Mesothelial cell of epicardium (in vitro differentiated cells): ENCODE data around the gene SLC44A1. TPM values are rescaled to one million over a fixed set of nuclear protein-coding genes. Genes with fewer than 3 reads are reported as not detected.
A peak's percentile ranks its signal among the peaks of the same experiment; 100 is the strongest.

Experiments used
- DNase-seq, 2 experiments: peaks; one replicate each; pipeline ENCODE4 v3.0.0; 2021; ENCODE audit warnings: low spot score in 2 of 2; ENCODE audit not compliant: unreplicated experiment in 2 of 2
- H3K27ac Mint-ChIP-seq: 2 replicates; pipeline ENCODE4 v1.8.0; 2021; ENCODE audit warnings: mixed read lengths
- H3K27me3 Mint-ChIP-seq: 2 replicates; pipeline ENCODE4 v1.8.0; 2021; ENCODE audit warnings: low read depth, mixed read lengths
- H3K36me3 Mint-ChIP-seq: 2 replicates; pipeline ENCODE4 v1.8.0; 2021; ENCODE audit warnings: mixed read lengths
- H3K4me1 Mint-ChIP-seq: 2 replicates; pipeline ENCODE4 v1.8.0; 2021; ENCODE audit warnings: mixed read lengths
- H3K4me3 Mint-ChIP-seq: 2 replicates; pipeline ENCODE4 v1.8.0; 2021; ENCODE audit warnings: mild to moderate bottlenecking, moderate library complexity, mixed read lengths
- H3K9me3 Mint-ChIP-seq: 2 replicates; pipeline ENCODE4 v1.8.0; 2021; ENCODE audit warnings: mixed read lengths
- total RNA-seq: library from RNA; stranded (reverse); gene quantifications from 3 replicates; pipeline ENCODE4 v1.2.1, GENCODE V29; 2021
- TF ChIP-seq, protein P1 (sequence below): fragments of 200-600 bp; sonication (generic); IDR thresholded peaks from one replicate; pipeline ENCODE4 v1.5.0; 2021; ENCODE audit warnings: antibody characterized with exemption; ENCODE audit not compliant: unreplicated experiment

The SLC44A1 gene
- total RNA-seq, 1 donor from 2014 or later, result 49.0 TPM

DNA sequence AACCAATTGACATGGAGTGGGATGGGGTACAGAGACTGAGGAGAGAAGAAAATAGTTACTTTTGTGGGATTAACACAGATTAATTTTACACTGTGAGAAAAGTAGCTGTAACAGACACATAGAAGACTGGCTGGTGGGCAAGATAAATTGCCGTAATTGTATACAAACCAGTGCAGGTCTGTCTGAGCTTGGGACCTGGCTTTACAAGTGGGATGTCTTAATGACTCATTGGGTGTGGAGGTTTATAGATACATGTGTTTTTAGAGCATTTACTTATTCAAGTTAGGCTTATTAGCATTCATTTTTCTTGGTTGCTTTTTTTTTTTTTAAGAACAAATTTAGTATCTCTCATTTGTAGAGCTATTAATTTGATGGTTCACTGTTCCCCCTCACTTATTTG lies 37.5 kb downstream of the SLC44A1 start:
- no peak for DNase-seq
- Mint-ChIP-seq H3K27ac (no peak overlapping the region), H3K27me3 (no peaks in the 10 kb centered on the region), H3K36me3 (no peaks in the 10 kb centered on the region), H3K9me3 (no peaks in the 10 kb centered on the region), H3K4me1 (no peaks in the 10 kb centered on the region), H3K4me3 (no peak overlapping the region)
- TF ChIP-seq, protein P1, sequence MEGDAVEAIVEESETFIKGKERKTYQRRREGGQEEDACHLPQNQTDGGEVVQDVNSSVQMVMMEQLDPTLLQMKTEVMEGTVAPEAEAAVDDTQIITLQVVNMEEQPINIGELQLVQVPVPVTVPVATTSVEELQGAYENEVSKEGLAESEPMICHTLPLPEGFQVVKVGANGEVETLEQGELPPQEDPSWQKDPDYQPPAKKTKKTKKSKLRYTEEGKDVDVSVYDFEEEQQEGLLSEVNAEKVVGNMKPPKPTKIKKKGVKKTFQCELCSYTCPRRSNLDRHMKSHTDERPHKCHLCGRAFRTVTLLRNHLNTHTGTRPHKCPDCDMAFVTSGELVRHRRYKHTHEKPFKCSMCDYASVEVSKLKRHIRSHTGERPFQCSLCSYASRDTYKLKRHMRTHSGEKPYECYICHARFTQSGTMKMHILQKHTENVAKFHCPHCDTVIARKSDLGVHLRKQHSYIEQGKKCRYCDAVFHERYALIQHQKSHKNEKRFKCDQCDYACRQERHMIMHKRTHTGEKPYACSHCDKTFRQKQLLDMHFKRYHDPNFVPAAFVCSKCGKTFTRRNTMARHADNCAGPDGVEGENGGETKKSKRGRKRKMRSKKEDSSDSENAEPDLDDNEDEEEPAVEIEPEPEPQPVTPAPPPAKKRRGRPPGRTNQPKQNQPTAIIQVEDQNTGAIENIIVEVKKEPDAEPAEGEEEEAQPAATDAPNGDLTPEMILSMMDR, result no peak

DNA sequence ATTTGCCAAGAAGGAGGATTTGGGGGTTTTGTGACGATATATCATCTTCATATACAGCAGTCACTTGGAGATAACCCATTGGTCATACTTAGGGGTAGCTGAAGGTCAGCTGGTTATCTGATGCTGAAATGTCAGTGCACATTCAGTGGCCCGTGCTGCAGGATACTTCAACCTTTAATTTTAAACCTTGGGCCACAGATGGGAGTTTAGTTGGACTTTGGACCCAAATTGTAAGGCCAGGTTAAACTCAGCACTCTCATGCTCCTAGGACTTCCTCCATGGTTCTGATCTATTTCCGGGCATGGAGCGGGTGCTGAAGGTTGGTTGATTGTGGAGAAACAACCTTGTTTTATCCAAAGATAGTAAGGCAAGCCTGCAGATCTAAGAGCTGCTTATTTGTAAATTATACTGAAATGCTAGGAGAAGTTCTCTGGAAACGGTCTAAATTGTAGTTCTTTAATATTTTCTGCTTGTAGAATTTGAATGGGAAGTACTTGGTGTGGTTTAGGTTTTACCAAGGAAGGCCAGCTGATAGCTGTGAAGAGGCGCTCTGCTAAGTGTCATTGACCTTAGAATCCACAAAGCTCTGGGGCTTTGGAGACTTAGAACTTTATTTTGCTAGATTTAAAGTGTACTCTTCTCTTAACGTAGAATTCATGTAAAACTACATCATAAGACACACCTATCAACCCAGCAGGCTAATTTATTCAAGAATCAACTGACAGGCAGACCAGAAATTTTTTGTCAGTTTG lies 38.6 kb downstream of the SLC44A1 start:
- no peaks in the 10 kb centered on the region for H3K36me3 Mint-ChIP-seq
- no peaks in the 10 kb centered on the region for H3K9me3 Mint-ChIP-seq
- H3K27me3 Mint-ChIP-seq, result no peaks in the 10 kb centered on the region
- no peaks in the 10 kb centered on the region for H3K4me1 Mint-ChIP-seq
- TF ChIP-seq, protein P1, result no peak
- H3K27ac Mint-ChIP-seq, result no peak overlapping the region
- DNase-seq, result no peak
- no peak overlapping the region for H3K4me3 Mint-ChIP-seq

DNA sequence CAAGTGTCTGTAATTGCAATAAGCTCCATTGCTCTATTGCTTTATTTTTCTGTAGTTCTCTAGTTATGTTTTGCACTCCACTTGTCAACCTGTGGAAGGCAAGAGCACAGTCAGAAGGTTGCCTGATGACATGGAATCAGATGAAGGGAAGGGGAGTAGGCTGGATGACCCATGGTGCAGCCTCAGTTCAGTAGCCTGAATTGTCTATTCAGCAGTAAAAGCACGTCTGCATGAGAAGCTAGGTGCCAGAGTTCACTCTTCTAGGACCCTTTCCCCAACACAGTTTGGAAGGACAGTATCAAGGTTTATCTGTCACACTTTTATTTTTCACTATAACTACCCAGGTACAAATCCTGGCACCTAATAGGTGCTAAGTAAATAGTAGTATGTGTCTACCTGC lies 39.3 kb downstream of the SLC44A1 start:
- Mint-ChIP-seq H3K4me3 (no peak overlapping the region), H3K9me3 (no peaks in the 10 kb centered on the region), H3K27me3 (no peaks in the 10 kb centered on the region), H3K36me3 (no peaks in the 10 kb centered on the region), H3K27ac (no peak overlapping the region), H3K4me1 (no peaks in the 10 kb centered on the region)
- TF ChIP-seq, protein P1, result no peak
- DNase-seq, result no peak

DNA sequence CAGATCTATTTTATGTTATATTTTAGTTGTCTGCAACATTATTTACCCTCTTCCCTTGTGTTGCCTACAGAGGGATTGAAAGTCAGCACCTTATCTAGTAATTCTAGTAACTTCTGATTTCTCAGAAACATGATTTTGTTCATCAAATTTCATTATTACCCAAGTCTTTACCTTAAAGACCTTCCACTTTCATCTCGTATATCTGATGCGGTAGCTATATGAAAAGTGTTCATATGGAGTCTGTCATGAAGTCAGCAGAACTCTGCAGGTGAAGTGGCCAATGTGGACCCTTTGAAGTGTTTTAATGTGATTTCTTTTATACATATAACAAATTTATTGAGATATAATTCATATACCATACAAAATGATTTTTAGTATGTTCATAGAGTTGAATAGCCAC lies 40.0 kb downstream of the SLC44A1 start:
- H3K4me1 Mint-ChIP-seq, result no peaks in the 10 kb centered on the region
- no peaks in the 10 kb centered on the region for H3K27me3 Mint-ChIP-seq
- no peak overlapping the region for H3K27ac Mint-ChIP-seq
- TF ChIP-seq, protein P1, result no peak
- H3K36me3 Mint-ChIP-seq, result no peaks in the 10 kb centered on the region
- no peaks in the 10 kb centered on the region for H3K9me3 Mint-ChIP-seq
- no peak for DNase-seq
- no peak overlapping the region for H3K4me3 Mint-ChIP-seq

DNA sequence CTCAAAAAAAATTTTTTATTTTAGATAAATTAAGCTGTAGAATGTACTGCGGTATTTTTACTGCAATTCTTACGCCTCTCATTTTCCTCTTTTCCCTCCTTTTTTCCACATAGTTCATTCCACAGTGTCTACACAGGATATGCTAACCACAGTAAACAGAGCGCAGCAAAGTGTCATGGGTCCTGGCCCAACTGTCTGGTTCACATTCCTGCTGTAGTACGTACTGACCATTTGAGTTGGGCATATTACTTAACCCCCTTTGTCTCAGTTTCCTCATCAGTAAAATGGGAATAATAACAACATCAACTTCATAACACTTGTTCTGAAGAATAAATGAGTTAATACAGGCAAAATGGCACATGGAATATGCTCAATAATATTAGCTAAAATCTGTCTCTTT lies 41.6 kb downstream of the SLC44A1 start:
- no peak overlapping the region for H3K4me3 Mint-ChIP-seq
- H3K36me3 Mint-ChIP-seq, result no peaks in the 10 kb centered on the region
- H3K4me1 Mint-ChIP-seq, result peaks cover 12% of the 10 kb centered on the region
- no peak overlapping the region for H3K27ac Mint-ChIP-seq
- no peaks in the 10 kb centered on the region for H3K27me3 Mint-ChIP-seq
- H3K9me3 Mint-ChIP-seq, result no peaks in the 10 kb centered on the region
- TF ChIP-seq, protein P1, result no peak
- DNase-seq, result no peak

DNA sequence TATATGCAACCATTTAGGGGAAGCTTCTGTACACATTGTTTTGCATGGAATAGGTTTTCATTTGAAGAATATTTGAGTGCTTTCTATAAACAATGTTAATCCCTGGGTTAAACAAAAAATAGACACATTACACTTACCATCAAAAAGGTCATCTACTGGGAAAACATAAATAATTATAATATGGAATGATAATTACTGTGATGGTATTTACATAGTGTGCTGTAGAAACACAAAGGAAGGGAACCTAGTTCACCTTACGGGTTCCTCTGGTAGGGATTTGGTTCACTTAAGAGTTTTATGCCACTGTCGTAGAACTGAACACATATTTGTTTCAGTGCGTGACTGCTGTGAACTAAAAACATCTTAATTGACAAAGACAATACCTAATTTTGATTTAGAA lies 44.9 kb downstream of the SLC44A1 start:
- Mint-ChIP-seq H3K9me3 (peaks cover 4% of the 10 kb centered on the region), H3K4me3 (no peak overlapping the region), H3K27ac (peak overlapping the region; percentile 82), H3K27me3 (no peaks in the 10 kb centered on the region), H3K36me3 (peaks cover 2% of the 10 kb centered on the region), H3K4me1 (peaks cover 36% of the 10 kb centered on the region)
- no peak for DNase-seq
- TF ChIP-seq, protein P1, result no peak
